SIG-M5 treated with dmso at 0.1 percent for 504 hours (cell line): Measurements from ENCODE around the gene SLC46A3.
"Not testable (repeated sequence)": the region's sequence is repeated elsewhere in the genome, so short reads cannot be mapped to it uniquely, and the experiment has no call there.

Experiments used
- DNase-seq: peaks from one replicate; lab custom pipeline; 2025; ENCODE audit not compliant: unreplicated experiment; lab: John Stamatoyannopoulos, UW

SLC46A3 gene

DNA sequence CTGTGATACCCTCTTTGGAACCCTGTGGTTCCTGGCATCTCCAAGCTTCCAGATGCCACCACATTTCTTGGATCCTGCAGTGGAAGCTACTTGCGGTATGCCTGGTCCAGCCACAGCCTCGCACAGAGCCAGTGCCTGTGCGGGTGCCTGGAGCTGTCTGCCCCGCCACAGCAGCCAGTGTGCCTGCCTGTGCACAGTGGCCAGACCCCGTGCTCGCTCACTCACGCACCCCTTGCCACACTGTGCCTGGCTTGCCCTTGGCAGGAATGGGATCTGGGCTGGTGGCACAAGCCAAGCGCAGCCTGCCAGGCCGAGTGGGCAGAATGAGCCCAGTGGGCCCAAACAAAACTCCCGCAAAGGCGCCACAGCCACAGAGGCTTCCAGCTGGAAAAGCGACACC is 33.7 kb downstream of the SLC46A3 start:
- DNase-seq = no peak

- DNase-seq = no peak
Observed at GRCh38 chr13:28684257-28684656, 34.5 kb downstream of the SLC46A3 start.

- not testable (repeated sequence) for DNase-seq
Observed at GRCh38 chr13:28683169-28683568, 35.6 kb downstream of the SLC46A3 start.

GRCh38 chr13:28680541-28680940 is 38.2 kb downstream of the SLC46A3 start:
- no peak for DNase-seq

DNA sequence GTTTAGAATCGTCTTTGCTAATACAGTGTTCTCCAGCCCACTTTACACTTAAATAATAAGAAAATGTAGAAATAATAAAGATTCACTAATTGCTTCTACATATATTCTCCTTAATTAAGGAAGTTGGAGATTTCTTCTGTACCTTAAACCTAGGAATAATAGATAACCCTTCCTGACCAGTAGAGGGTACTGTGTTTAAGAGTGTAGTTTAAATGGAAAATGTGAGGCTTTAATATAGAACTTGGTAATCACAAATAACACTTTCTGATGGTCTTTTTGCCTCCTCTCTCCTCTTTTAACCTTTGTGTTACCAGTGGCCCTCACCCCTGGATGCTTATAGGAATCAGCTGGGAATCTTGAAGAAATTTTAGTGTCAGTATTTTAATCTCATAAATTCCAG is 39.1 kb downstream of the SLC46A3 start:
- peak; percentile 32 for DNase-seq

- no peak for DNase-seq
Observed at GRCh38 chr13:28678809-28679208, 40.0 kb downstream of the SLC46A3 start.

- DNase-seq = peak; percentile 65
Observed at GRCh38 chr13:28671126-28671792, 47.5 kb downstream of the SLC46A3 start.

- DNase-seq = no peak
Observed at GRCh38 chr13:28666897-28667488, 51.8 kb downstream of the SLC46A3 start.

- peak; percentile 68 for DNase-seq
Observed at GRCh38 chr13:28659621-28659970, 59.2 kb downstream of the SLC46A3 start.

- peak; percentile 88 for DNase-seq
Observed at GRCh38 chr13:28658796-28659620, 59.8 kb downstream of the SLC46A3 start, which contains the start of gene POMP. TSS of gene POMP (plus strand) at chr13:28659130. CDS start at chr13:28659185, 55 bp downstream.

- no peak for DNase-seq
Observed at GRCh38 chr13:28658539-28658795, 60.3 kb downstream of the SLC46A3 start.

GRCh38 chr13:28657784-28658538 is 60.8 kb downstream of the SLC46A3 start:
- DNase-seq = peak; percentile 72

DNA sequence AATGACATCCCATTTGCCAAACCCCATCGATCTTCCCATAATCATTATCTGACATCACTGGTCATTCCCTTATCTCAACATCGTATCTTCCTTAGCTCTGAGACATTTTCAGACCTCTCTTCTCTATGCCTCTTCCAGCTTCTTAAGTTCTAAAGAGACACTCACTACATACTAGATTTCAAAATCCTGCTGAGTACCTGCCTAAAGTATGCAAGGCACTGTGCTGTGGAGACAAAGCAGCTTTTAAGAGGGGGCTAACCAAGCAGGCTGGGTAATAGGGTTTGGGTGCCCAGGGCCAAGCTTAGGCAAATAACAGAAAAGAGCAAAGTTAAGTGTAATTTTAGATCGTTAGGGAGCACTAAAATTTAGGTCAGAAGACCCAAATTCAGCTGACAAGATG is 63.2 kb downstream of the SLC46A3 start:
- no peak for DNase-seq

DNA sequence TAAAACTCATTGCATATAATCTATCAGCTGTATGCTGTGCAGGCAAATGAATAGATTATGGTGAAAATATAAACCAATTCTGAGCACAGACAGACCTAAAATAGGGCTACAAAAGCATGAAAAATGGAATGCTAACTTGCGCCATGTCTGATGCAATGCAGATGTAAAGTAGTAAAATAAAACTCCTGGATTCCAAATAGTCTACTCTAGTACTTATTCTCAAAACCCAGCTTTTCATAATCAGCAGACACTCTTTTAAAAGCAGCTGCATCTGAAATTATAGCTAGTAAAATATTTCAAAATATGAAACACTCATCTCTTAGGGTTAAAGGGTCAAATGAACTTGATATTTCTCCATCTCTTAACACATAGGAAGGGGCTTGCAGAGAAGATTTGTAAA is 64.5 kb downstream of the SLC46A3 start:
- peak; percentile 27 for DNase-seq

DNA sequence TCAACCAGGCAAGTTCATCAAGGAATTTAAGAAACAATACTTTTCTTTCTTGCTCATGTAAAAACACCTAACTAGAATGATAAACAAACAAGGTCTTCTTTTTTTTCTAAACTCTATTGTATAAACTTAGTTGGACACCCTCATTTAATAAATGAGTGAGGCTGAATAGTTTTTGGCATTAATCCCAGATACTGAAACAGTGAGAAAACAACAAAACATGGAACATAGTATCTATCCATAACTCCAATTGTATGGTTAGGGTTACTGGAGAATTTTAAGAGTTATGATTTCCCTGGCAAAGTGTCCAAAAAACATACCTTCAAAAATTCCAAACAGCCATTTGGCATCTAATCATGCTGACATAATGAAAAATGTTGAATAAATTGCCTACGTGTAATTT is 65.7 kb downstream of the SLC46A3 start:
- no peak for DNase-seq

- DNase-seq = peak; percentile 49
Observed at GRCh38 chr13:28651810-28652401, 66.9 kb downstream of the SLC46A3 start.

GRCh38 chr13:28650284-28650683 is 68.5 kb downstream of the SLC46A3 start:
- DNase-seq = no peak
